Measurements from ENCODE around the gene SPCS3. TPM values are rescaled to one million over a fixed set of nuclear protein-coding genes. Genes with fewer than 3 reads are reported as not detected.

Gene SPCS3
- total and polyA plus RNA-seq, 7 donors, result 20.8 to 75.8 (median 44.8) TPM

DNA sequence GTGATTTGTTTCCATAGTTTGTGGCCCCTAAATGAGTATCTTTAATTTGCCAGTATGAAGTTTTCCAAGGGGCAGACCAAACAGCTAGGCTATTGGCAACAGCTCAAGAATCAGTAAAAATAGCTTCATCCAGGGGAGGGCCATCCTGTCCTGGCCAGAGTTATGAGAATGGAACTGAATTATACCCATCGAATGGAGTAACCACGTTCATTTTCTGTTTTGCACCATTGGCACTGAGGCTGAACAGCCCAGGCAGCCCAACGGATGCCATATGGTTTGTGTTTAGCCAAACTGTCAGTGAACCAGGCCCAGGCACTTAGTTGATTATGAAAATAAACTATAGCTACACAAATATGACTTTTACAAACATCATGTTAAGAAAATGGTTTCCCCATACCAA, 33.0 kb upstream of the SPCS3 start:
- WGBS, 3 donors, result 16 to 28% (median 23%) methylated on average over 3 of the region's 3 CpGs
- no peaks in the 10 kb centered on the region for H3K9me3 ChIP-seq
- DNase-seq (no peak), ATAC-seq (peak in 3 of 4 donors; percentile 51 to 78 (median 60))
- no peak overlapping the region for H3K4me3 ChIP-seq
- no peaks in the 10 kb centered on the region for H3K27me3 ChIP-seq (ENCODE audit: insufficient read depth in 3 of 3, low read length in 2 of 3)
- TF ChIP-seq, protein P1, sequence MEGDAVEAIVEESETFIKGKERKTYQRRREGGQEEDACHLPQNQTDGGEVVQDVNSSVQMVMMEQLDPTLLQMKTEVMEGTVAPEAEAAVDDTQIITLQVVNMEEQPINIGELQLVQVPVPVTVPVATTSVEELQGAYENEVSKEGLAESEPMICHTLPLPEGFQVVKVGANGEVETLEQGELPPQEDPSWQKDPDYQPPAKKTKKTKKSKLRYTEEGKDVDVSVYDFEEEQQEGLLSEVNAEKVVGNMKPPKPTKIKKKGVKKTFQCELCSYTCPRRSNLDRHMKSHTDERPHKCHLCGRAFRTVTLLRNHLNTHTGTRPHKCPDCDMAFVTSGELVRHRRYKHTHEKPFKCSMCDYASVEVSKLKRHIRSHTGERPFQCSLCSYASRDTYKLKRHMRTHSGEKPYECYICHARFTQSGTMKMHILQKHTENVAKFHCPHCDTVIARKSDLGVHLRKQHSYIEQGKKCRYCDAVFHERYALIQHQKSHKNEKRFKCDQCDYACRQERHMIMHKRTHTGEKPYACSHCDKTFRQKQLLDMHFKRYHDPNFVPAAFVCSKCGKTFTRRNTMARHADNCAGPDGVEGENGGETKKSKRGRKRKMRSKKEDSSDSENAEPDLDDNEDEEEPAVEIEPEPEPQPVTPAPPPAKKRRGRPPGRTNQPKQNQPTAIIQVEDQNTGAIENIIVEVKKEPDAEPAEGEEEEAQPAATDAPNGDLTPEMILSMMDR (IDR thresholded peaks at IDR 0.05), result no peak
- H3K36me3 ChIP-seq (ENCODE audit: insufficient read depth in 1 of 2, low read depth in 1 of 2), result no peaks in the 10 kb centered on the region
- H3K27ac ChIP-seq, result no peak overlapping the region
- peaks cover 8% of the 10 kb centered on the region for H3K4me1 ChIP-seq
- intact Hi-C loops (cut with DNase I), result no loop called here

DNA sequence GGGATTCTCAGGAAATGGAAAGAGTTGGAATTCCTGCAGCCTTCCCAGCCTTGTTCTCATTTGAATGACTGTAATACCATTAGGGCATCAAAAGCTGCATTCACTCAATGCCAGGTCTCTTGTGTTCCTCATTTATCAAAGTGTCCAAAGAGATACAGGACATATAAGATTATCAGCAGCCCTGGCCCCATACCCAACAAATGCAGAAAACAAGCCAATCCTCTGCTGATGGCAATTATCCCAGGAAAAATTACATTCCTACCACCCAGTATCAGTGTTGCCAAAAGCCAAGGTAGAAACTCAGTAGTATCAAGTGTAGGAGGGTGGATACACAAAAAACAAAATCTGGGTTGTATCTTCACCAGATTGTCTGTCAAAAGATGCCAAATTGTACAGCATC, 32.2 kb upstream of the SPCS3 start:
- Histone ChIP-seq H3K4me1 (peaks cover 8% of the 10 kb centered on the region), H3K9me3 (no peaks in the 10 kb centered on the region), H3K36me3 (ENCODE audit: insufficient read depth in 1 of 2, low read depth in 1 of 2) (no peaks in the 10 kb centered on the region), H3K27me3 (ENCODE audit: insufficient read depth in 3 of 3, low read length in 2 of 3) (no peaks in the 10 kb centered on the region), H3K4me3 (no peak overlapping the region), H3K27ac (no peak overlapping the region)
- TF ChIP-seq, protein P1 (IDR thresholded peaks at IDR 0.05), result no peak
- ATAC-seq (no peak), DNase-seq (no peak)
- intact Hi-C loops (cut with DNase I), result no loop called here

DNA sequence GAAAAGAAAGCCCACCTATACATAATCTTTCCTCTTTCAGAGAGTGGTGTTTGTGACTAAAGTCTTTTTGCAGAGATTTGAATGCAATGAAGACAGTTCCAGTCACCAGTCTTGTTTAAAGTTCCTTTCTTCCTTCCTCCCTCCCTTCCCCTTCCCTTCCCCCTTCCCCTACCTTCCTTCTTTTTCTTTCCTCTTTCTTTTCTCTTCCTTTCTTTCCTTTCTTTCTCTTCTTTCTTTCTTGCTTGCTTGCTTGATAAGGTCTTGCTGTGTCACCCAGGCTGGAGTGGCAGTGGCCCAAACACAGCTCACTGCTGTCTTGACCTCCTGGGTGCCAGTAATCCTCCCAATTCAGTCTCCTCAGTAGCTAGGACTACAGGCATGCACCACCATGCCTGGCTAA, 31.7 kb upstream of the SPCS3 start:
- no peak for ATAC-seq
- Histone ChIP-seq H3K27ac (no peak overlapping the region), H3K4me1 (peaks cover 8% of the 10 kb centered on the region), H3K4me3 (no peak overlapping the region), H3K27me3 (ENCODE audit: insufficient read depth in 3 of 3, low read length in 2 of 3) (no peaks in the 10 kb centered on the region), H3K9me3 (no peaks in the 10 kb centered on the region), H3K36me3 (ENCODE audit: insufficient read depth in 1 of 2, low read depth in 1 of 2) (no peaks in the 10 kb centered on the region)
- intact Hi-C loops (cut with DNase I), result no loop called here
- TF ChIP-seq, protein P1 (IDR thresholded peaks at IDR 0.05), result no peak
- DNase-seq, result no peak

DNA sequence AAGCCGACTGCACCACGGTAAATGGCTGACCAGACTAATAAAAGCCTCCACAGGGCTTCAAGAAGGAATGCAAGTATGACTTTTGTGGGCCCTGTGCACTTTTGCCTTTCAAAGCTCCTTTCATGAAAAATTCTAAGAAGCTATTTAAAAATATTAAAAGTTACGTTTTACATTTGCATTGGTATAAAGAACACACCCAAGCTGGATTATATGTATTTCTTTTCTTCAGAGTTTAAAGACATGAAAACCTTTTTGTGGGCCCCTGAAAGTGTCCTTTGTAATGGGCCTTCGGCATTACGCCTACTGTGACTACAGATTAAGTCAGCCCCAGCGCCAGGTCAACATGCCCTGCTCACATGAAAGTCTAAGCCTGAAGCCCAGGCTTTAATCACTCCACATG, 30.2 kb upstream of the SPCS3 start:
- DNase-seq (no peak), ATAC-seq (no peak)
- Histone ChIP-seq H3K4me1 (peaks cover 8% of the 10 kb centered on the region), H3K9me3 (no peaks in the 10 kb centered on the region), H3K36me3 (ENCODE audit: insufficient read depth in 1 of 2, low read depth in 1 of 2) (no peaks in the 10 kb centered on the region), H3K4me3 (no peak overlapping the region), H3K27me3 (ENCODE audit: insufficient read depth in 3 of 3, low read length in 2 of 3) (no peaks in the 10 kb centered on the region), H3K27ac (no peak overlapping the region)
- 88 to 95% (median 92%) methylated on average over 6 of the region's 6 CpGs for WGBS, 3 donors
- intact Hi-C loops (cut with DNase I), result no loop called here
- TF ChIP-seq, protein P1 (IDR thresholded peaks at IDR 0.05), result no peak

DNA sequence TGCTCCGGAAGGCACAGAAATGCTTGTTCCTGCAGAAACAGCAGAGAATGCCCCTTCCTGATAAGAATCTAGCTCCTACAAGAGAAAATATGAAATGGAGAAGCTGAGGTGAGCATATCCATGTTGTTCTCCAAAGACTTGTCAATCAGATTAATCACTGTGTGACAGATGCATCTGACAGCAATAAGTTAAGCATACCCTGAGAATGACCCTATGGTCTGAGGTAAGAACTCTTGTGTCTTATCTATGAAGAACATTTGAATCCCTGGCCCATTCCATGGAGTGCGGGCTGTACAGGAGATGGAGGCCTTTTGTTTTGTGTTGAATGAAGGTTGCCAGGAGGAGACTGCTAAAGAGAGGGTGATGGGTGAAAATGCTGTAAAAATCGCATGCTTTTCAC, 29.2 kb upstream of the SPCS3 start:
- ATAC-seq, result no peak
- WGBS, 3 donors, result 91 to 97% (median 96%) methylated on average over 3 of the region's 3 CpGs

More for the DNA sequence above, 29.2 kb upstream of the SPCS3 start:
- Histone ChIP-seq H3K27ac (no peak overlapping the region), H3K4me3 (no peak overlapping the region), H3K27me3 (ENCODE audit: insufficient read depth in 3 of 3, low read length in 2 of 3) (no peaks in the 10 kb centered on the region), H3K4me1 (peaks cover 8% of the 10 kb centered on the region), H3K9me3 (no peaks in the 10 kb centered on the region), H3K36me3 (ENCODE audit: insufficient read depth in 1 of 2, low read depth in 1 of 2) (no peaks in the 10 kb centered on the region)
- TF ChIP-seq, protein P1 (IDR thresholded peaks at IDR 0.05), result no peak
- DNase-seq, result no peak
- intact Hi-C loops (cut with DNase I), result no loop called here

Measured in psoas muscle (tissue), 8 donors.